GM21619 (cell line): Measurements from ENCODE around the gene GABRD.

Source experiments
- ATAC-seq: cut with Tn5 transposase; IDR thresholded peaks from one replicate; pipeline ENCODE4 v1.9.1; 2021; ENCODE audit not compliant: unreplicated experiment

The GABRD gene

GRCh38 chr1:1984560-1985070 is 34.5 kb upstream of the GABRD start:
- no peak for ATAC-seq

- no peak for ATAC-seq
These were observed 33.6 kb upstream of the GABRD start for GRCh38 chr1:1985375-1986050.

GRCh38 chr1:1986451-1987141 is 32.5 kb upstream of the GABRD start:
- no peak for ATAC-seq

GRCh38 chr1:1987142-1987510 is 32.0 kb upstream of the GABRD start:
- no peak for ATAC-seq

GRCh38 chr1:1988061-1988945 is 30.8 kb upstream of the GABRD start:
- no peak for ATAC-seq

- no peak for ATAC-seq
These were observed 30.0 kb upstream of the GABRD start for GRCh38 chr1:1989102-1989542.

- no peak for ATAC-seq
These were observed 29.4 kb upstream of the GABRD start for GRCh38 chr1:1989789-1990188.

- no peak for ATAC-seq
These were observed 28.9 kb upstream of the GABRD start for GRCh38 chr1:1990222-1990621.

GRCh38 chr1:1994536-1994935 is 24.6 kb upstream of the GABRD start:
- ATAC-seq, result no peak

- ATAC-seq, result no peak
These were observed 22.9 kb upstream of the GABRD start for GRCh38 chr1:1996207-1996651.

GRCh38 chr1:1997576-1997975 is 21.6 kb upstream of the GABRD start:
- no peak for ATAC-seq

GRCh38 chr1:2000432-2000831 is 18.7 kb upstream of the GABRD start:
- no peak for ATAC-seq

GRCh38 chr1:2000850-2001249 is 18.3 kb upstream of the GABRD start:
- no peak for ATAC-seq

- no peak for ATAC-seq
These were observed 17.3 kb upstream of the GABRD start for GRCh38 chr1:2001773-2002411.

GRCh38 chr1:2003541-2004131 is 15.5 kb upstream of the GABRD start, which contains the start of gene CFAP74:
Gene CFAP74, minus strand, starts transcription at chr1:2003786. Its CDS starts 12,830 bp downstream, at chr1:1990956.
- ATAC-seq, result no peak

- ATAC-seq, result no peak
These were observed 14.3 kb upstream of the GABRD start for GRCh38 chr1:2004856-2005255.

GRCh38 chr1:2009101-2010053 is 9.8 kb upstream of the GABRD start:
- ATAC-seq, result no peak

- ATAC-seq, result no peak
These were observed 5.0 kb upstream of the GABRD start for GRCh38 chr1:2014181-2014580.
